Activated T-helper 17 cell treated with anti-CD3 and anti-CD28 coated beads, Interleukin-2, amount 50 U/mL, for 72 hours (primary cell): ENCODE data around the gene TERC. TPM values are rescaled to one million over a fixed set of nuclear protein-coding genes. Genes with fewer than 3 reads are reported as not detected.
A peak's percentile ranks its signal among the peaks of the same experiment; 100 is the strongest.

Source experiments
- ATAC-seq: fragments of 150-1000 bp; cut with Tn5 transposase; replicated peaks from 2 replicates; pipeline ENCODE4 v1.10.0; 2021; ENCODE audit warnings: mild to moderate bottlenecking, moderate library complexity
- H3K27ac Mint-ChIP-seq: one replicate; pipeline ENCODE4 v1.8.0; 2022; ENCODE audit warnings: mixed read lengths
- H3K27me3 Mint-ChIP-seq: one replicate; pipeline ENCODE4 v1.8.0; 2022; ENCODE audit warnings: mixed read lengths
- H3K36me3 Mint-ChIP-seq: one replicate; pipeline ENCODE4 v1.8.0; 2022; ENCODE audit warnings: low read depth, mild to moderate bottlenecking, mixed read lengths
- H3K4me1 Mint-ChIP-seq: one replicate; pipeline ENCODE4 v1.8.0; 2022; ENCODE audit warnings: mixed read lengths
- H3K4me3 Mint-ChIP-seq: one replicate; pipeline ENCODE4 v1.8.0; 2022; ENCODE audit warnings: mild to moderate bottlenecking, mixed read lengths
- H3K9me3 Mint-ChIP-seq: one replicate; pipeline ENCODE4 v1.8.0; 2022; ENCODE audit warnings: mixed read lengths
- total RNA-seq, 2 donors: library from RNA; stranded (reverse); gene quantifications; one replicate each; pipeline ENCODE4 v1.2.3, GENCODE V29; 2022

The TERC gene
- total RNA-seq, 2 donors from 2014 or later: 14.5 to 14.9 TPM

- no peak for ATAC-seq
- Mint-ChIP-seq H3K9me3 (no peaks in the 10 kb centered on the region), H3K27me3 (no peaks in the 10 kb centered on the region), H3K4me3 (peak overlapping the region; percentile 5), H3K36me3 (peaks cover 99% of the 10 kb centered on the region), H3K4me1 (peaks cover 27% of the 10 kb centered on the region), H3K27ac (peak overlapping the region; percentile 3)
Observed at GRCh38 chr3:169781209-169781855, 16.5 kb upstream of the TERC start.

- peak overlapping the region; percentile 3 for H3K27ac Mint-ChIP-seq
- H3K36me3 Mint-ChIP-seq: peaks cover 99% of the 10 kb centered on the region
- ATAC-seq: peak; percentile 50
- no peaks in the 10 kb centered on the region for H3K27me3 Mint-ChIP-seq
- H3K4me1 Mint-ChIP-seq: peaks cover 27% of the 10 kb centered on the region
- no peaks in the 10 kb centered on the region for H3K9me3 Mint-ChIP-seq
- peak overlapping the region; percentile 5 for H3K4me3 Mint-ChIP-seq
Observed at GRCh38 chr3:169780742-169781141, 15.9 kb upstream of the TERC start.

GRCh38 chr3:169777822-169778221 is 13.0 kb upstream of the TERC start:
- Mint-ChIP-seq H3K4me3 (no peak overlapping the region), H3K36me3 (peaks cover 100% of the 10 kb centered on the region), H3K27me3 (no peaks in the 10 kb centered on the region), H3K27ac (no peak overlapping the region), H3K9me3 (no peaks in the 10 kb centered on the region), H3K4me1 (peaks cover 32% of the 10 kb centered on the region)
- no peak for ATAC-seq

GRCh38 chr3:169774186-169774585 is 9.3 kb upstream of the TERC start:
- Mint-ChIP-seq H3K27ac (peak overlapping the region; percentile 98), H3K27me3 (no peaks in the 10 kb centered on the region), H3K36me3 (peaks cover 78% of the 10 kb centered on the region), H3K4me3 (peak overlapping the region; percentile 94), H3K9me3 (no peaks in the 10 kb centered on the region), H3K4me1 (peaks cover 15% of the 10 kb centered on the region)
- ATAC-seq: no peak

- Mint-ChIP-seq H3K9me3 (no peaks in the 10 kb centered on the region), H3K36me3 (peaks cover 68% of the 10 kb centered on the region), H3K27me3 (no peaks in the 10 kb centered on the region), H3K4me1 (peaks cover 10% of the 10 kb centered on the region), H3K4me3 (peak within 1 kb of the TSS; percentile 94), H3K27ac (peak within 1 kb of the TSS; percentile 98)
- ATAC-seq: peak; percentile 87
Observed at GRCh38 chr3:169772897-169773816, 8.3 kb upstream of the TERC start, which contains the start of gene MYNN. Gene MYNN, plus strand, starts transcription at chr3:169773396. Its CDS starts 900 bp downstream, at chr3:169774296.

- peaks cover 60% of the 10 kb centered on the region for H3K36me3 Mint-ChIP-seq
- ATAC-seq: peak; percentile 23
- H3K4me1 Mint-ChIP-seq: peaks cover 10% of the 10 kb centered on the region
- H3K27ac Mint-ChIP-seq: peak overlapping the region; percentile 98
- H3K4me3 Mint-ChIP-seq: peak overlapping the region; percentile 94
- no peaks in the 10 kb centered on the region for H3K9me3 Mint-ChIP-seq
- H3K27me3 Mint-ChIP-seq: no peaks in the 10 kb centered on the region
Observed at GRCh38 chr3:169772305-169772896, 7.5 kb upstream of the TERC start.

- H3K4me1 Mint-ChIP-seq: peaks cover 10% of the 10 kb centered on the region
- H3K9me3 Mint-ChIP-seq: no peaks in the 10 kb centered on the region
- peak overlapping the region; percentile 94 for H3K4me3 Mint-ChIP-seq
- no peaks in the 10 kb centered on the region for H3K27me3 Mint-ChIP-seq
- peak overlapping the region; percentile 98 for H3K27ac Mint-ChIP-seq
- peak; percentile 25 for ATAC-seq
- H3K36me3 Mint-ChIP-seq: peaks cover 53% of the 10 kb centered on the region
Observed at GRCh38 chr3:169771497-169772304, 6.8 kb upstream of the TERC start.

- ATAC-seq: peak; percentile 37
- Mint-ChIP-seq H3K4me3 (peak within 1 kb of the TSS; percentile 90), H3K27me3 (no peaks in the 10 kb centered on the region), H3K9me3 (no peaks in the 10 kb centered on the region), H3K27ac (peak within 1 kb of the TSS; percentile 70), H3K4me1 (peaks cover 10% of the 10 kb centered on the region), H3K36me3 (peaks cover 32% of the 10 kb centered on the region)
Observed at GRCh38 chr3:169769287-169770181, 4.7 kb upstream of the TERC start, which contains the start of gene ACTRT3. Gene ACTRT3, minus strand, starts transcription at chr3:169769561. Its CDS starts 41 bp downstream, at chr3:169769520.

- H3K36me3 Mint-ChIP-seq: peaks cover 6% of the 10 kb centered on the region
- H3K9me3 Mint-ChIP-seq: no peaks in the 10 kb centered on the region
- peak overlapping the region; percentile 94 for H3K4me3 Mint-ChIP-seq
- no peaks in the 10 kb centered on the region for H3K27me3 Mint-ChIP-seq
- peaks cover 14% of the 10 kb centered on the region for H3K4me1 Mint-ChIP-seq
- peak overlapping the region; percentile 96 for H3K27ac Mint-ChIP-seq
- ATAC-seq: peak; percentile 55
Observed at GRCh38 chr3:169764312-169764881, 463 bp downstream of the TERC start.

GRCh38 chr3:169760479-169760878 is 4.4 kb downstream of the TERC start:
- H3K4me3 Mint-ChIP-seq: no peak overlapping the region
- H3K27ac Mint-ChIP-seq: no peak overlapping the region
- H3K27me3 Mint-ChIP-seq: no peaks in the 10 kb centered on the region
- H3K9me3 Mint-ChIP-seq: no peaks in the 10 kb centered on the region
- no peak for ATAC-seq
- peaks cover 6% of the 10 kb centered on the region for H3K36me3 Mint-ChIP-seq
- peaks cover 18% of the 10 kb centered on the region for H3K4me1 Mint-ChIP-seq

- Mint-ChIP-seq H3K9me3 (no peaks in the 10 kb centered on the region), H3K4me1 (peaks cover 12% of the 10 kb centered on the region), H3K4me3 (peak overlapping the region; percentile 58), H3K27me3 (no peaks in the 10 kb centered on the region), H3K27ac (peak overlapping the region; percentile 28), H3K36me3 (peaks cover 4% of the 10 kb centered on the region)
- peak; percentile 88 for ATAC-seq
Observed at GRCh38 chr3:169759256-169759655, 5.6 kb downstream of the TERC start.

GRCh38 chr3:169758359-169758994 is 6.4 kb downstream of the TERC start:
- Mint-ChIP-seq H3K36me3 (no peaks in the 10 kb centered on the region), H3K9me3 (no peaks in the 10 kb centered on the region), H3K4me1 (peaks cover 8% of the 10 kb centered on the region), H3K27ac (peak overlapping the region; percentile 28), H3K27me3 (no peaks in the 10 kb centered on the region), H3K4me3 (no peak overlapping the region)
- ATAC-seq: no peak
